ENCODE results near the gene CNNM3. TPM values are rescaled to one million over a fixed set of nuclear protein-coding genes. Genes with fewer than 3 reads are reported as not detected.

Gene CNNM3
- total RNA-seq, 4 donors from 2014 or later, result 21.8 to 27.8 (median 22.9) TPM

DNA sequence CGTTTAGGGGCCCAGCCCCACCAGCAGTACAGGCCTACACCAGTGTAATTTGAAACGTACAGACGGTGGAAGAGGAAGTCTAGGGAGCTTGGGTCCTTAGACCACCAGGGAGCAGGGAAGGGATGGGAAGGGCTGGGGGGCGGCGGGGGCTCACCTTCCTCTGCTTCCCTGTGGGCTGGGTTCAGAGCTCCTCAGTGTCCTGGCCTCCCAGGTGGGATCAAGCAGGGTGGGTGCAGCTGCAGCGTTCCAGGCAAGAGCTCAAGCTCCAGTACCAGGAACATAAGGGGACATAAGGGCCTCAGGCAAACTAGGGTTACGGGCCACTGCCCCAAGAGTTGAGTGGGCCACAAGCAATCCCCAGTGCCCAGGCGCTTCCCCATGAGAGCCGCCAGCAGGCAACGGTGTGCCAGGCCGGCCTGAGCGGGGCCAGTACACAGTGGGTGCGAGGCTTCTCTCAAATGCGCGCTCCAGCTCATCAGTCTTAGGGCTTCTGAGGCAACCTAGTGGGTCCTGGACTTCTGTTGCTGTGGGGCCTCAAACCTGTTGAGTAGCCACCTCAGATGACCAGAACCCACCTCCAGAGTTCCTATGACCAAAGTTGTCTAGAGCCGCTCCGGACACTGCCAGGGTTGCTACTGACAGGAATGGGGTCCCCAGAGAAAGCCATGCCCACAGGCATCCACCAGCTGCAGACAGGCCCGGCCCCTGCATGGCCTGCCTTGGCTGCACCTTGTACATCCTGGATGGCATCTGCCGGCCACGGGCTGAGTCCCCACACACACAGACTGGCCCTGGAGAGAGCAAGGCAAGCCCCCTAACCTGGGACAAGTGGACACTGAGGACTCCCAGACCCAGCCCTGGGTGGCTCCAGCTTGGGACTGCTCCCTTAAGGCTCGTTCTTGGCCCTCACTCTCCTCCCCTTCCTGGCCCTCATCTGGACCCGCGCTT lies 22.6 kb downstream of the CNNM3 start:
- DNase-seq (ENCODE audit: low spot score in 2 of 2), result no peak
- TF ChIP-seq EP300 (IDR thresholded peaks at IDR 0.05) (no peak), POLR2A (IDR thresholded peaks at IDR 0.05) (no peak)
- TF ChIP-seq, protein P1, sequence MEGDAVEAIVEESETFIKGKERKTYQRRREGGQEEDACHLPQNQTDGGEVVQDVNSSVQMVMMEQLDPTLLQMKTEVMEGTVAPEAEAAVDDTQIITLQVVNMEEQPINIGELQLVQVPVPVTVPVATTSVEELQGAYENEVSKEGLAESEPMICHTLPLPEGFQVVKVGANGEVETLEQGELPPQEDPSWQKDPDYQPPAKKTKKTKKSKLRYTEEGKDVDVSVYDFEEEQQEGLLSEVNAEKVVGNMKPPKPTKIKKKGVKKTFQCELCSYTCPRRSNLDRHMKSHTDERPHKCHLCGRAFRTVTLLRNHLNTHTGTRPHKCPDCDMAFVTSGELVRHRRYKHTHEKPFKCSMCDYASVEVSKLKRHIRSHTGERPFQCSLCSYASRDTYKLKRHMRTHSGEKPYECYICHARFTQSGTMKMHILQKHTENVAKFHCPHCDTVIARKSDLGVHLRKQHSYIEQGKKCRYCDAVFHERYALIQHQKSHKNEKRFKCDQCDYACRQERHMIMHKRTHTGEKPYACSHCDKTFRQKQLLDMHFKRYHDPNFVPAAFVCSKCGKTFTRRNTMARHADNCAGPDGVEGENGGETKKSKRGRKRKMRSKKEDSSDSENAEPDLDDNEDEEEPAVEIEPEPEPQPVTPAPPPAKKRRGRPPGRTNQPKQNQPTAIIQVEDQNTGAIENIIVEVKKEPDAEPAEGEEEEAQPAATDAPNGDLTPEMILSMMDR (IDR thresholded peaks at IDR 0.05), result no peak
- H3K36me3 ChIP-seq, result peaks cover 0 to 80% (median 0%) of the 10 kb centered on the region in 3 donors
- H3K27me3 ChIP-seq, result no peaks in the 10 kb centered on the region
- peak overlapping the region in 1 of 4 donors; percentile 4 for H3K4me3 ChIP-seq
- no peaks in the 10 kb centered on the region for H3K9me3 ChIP-seq
- H3K27ac ChIP-seq, result peak overlapping the region in 3 of 4 donors; percentile 2 to 63 (median 50)
- H3K4me1 ChIP-seq, result peaks cover 0 to 14% (median 4%) of the 10 kb centered on the region in 4 donors
- WGBS, 2 donors, result 87 to 90% methylated on average over 21 to 22 of the region's 23 CpGs

DNA sequence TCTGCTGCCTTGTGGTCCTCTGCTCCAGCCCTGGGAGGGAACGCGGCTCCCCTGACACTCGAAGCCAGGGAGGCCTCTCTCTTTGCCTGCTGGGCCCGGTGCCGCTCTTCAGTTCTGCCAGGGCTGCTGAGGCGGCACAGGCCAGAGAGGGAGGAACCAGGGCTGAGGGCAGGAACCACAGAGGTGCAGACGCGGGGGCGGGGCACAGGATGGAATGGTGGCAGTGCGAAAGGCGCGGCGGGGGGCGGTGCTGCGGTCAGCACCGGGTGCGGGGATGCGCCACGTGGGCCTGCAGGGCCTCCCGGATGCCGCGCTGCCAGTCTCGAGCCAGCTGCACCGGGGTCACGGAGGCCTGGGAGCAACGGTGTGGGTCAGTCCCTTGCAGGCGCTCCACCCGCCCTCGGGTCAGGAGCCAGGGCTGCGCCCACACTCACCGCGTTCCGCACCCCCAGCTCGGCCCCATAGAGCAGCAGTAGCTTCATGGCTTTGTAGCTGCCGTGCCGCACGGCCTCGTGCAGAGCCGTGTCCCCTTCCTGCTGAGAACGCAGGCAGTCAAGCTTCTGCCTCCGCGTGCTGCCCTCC lies 23.3 kb downstream of the CNNM3 start:
- peak overlapping the region in 1 of 4 donors; percentile 4 for H3K4me3 ChIP-seq
- DNase-seq (ENCODE audit: low spot score in 2 of 2), result no peak
- 34 to 50% methylated on average over 5 to 18 of the region's 42 CpGs for whole genome bisulfite sequencing, 2 donors
- no peaks in the 10 kb centered on the region for H3K27me3 ChIP-seq
- peaks cover 0 to 78% (median 0%) of the 10 kb centered on the region in 3 donors for H3K36me3 ChIP-seq
- TF ChIP-seq, protein P1 (IDR thresholded peaks at IDR 0.05), result no peak
- TF ChIP-seq POLR2A (IDR thresholded peaks at IDR 0.05) (no peak), EP300 (IDR thresholded peaks at IDR 0.05) (peak in 1 of 2 donors; percentile 25)
- peak overlapping the region in 3 of 4 donors; percentile 2 to 63 (median 50) for H3K27ac ChIP-seq
- H3K9me3 ChIP-seq, result no peaks in the 10 kb centered on the region
- H3K4me1 ChIP-seq, result peaks cover 0 to 13% (median 3%) of the 10 kb centered on the region in 4 donors

DNA sequence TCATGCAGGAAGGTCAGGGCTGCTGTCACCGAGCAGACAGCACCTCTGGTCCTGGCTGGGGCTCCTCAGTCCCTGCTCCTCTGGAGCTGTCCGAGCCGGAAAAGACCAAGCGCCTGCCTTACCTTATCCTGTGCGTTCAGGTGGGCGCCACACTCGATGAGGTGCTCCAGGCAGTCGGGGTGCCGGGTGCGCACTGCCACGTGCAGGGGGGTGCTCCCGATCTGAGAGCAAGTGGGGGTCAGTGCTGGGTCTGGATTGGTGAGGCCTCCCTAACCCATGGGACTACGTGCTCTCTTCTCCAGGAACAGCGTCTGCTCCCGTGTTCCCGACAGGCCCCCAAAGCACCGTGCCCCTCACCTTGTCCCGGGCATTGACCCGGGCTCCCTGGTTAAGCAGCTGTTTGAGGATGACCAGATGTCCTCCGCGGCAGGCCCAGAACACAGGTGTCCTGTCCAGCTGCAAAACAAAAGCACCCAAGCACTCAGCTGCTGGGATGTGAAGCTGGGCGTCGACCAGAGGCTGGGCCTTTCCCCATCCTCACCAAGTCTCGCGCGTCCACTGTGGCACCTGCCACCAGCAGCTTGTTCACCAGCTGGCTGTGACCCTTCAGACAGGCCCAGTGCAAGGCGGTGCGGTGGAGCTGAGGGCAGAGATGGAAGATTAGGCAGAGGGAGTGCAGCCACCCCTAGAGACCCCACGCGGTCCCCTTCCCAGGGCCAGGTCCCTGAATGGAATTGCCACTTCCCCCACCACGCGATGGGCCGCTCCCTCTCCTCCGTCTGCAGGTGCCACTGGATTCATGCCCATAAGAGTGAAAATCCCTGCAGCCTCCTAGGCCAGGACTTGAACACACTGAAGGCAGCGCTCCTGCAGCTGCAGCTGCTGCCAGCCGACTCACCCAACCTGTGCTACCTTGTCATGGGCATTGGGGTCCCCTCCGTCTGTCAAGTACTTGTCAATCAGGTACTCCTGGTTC lies 24.1 kb downstream of the CNNM3 start:
- TF ChIP-seq, protein P1 (IDR thresholded peaks at IDR 0.05), result no peak
- TF ChIP-seq POLR2A (IDR thresholded peaks at IDR 0.05) (no peak), EP300 (IDR thresholded peaks at IDR 0.05) (no peak)
- H3K4me1 ChIP-seq, result peaks cover 0 to 13% (median 3%) of the 10 kb centered on the region in 4 donors
- WGBS, 2 donors, result 81 to 84% methylated on average over 20 to 34 of the region's 37 CpGs
- peak overlapping the region in 2 of 4 donors; percentile 2 to 63 for H3K27ac ChIP-seq
- H3K9me3 ChIP-seq, result no peaks in the 10 kb centered on the region
- no peak overlapping the region for H3K4me3 ChIP-seq
- DNase-seq (ENCODE audit: low spot score in 2 of 2), result no peak
- no peaks in the 10 kb centered on the region for H3K27me3 ChIP-seq
- H3K36me3 ChIP-seq, result peaks cover 0 to 73% (median 0%) of the 10 kb centered on the region in 3 donors

DNA sequence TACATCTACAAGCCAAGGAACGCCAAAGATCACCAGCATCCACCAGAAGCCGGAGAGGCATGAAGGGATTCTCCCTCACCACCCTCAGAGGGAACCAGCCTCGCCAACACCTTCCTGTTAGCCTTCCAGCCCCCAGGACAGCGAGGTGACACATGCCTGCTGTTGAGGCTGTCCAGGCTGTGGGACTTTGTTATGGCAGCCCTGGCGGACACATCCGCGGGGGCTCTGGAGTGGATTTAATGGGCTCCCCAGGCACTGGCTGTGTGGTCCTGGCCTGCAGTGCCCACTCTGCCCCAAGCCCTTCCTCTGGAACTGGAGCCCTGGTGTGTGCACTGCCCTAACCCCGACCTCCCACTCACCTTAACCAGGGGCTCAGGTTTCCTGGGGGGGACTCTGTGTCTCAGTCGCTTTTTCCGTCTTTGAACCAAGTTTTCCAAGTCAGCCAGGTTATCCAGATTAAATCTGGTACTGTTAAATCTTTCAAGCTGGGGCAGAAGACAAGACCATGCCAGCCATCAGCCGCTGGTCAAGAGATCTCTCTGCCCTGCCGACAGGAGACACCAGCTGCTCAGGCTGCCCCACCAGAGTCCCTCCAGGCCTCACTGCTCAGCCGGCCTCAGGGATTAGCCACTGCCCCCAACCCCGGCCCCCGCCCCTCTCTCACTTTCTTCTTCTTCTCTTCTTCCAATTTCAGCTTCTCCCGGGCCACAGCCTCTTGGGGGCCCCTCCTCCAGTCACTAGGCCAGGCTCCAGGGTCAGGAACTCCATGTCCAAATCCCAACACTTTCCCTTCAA lies 25.8 kb downstream of the CNNM3 start:
- H3K27me3 ChIP-seq, result no peaks in the 10 kb centered on the region
- peaks cover 0 to 72% (median 0%) of the 10 kb centered on the region in 3 donors for H3K36me3 ChIP-seq
- peaks cover 0 to 13% (median 3%) of the 10 kb centered on the region in 4 donors for H3K4me1 ChIP-seq
- TF ChIP-seq POLR2A (IDR thresholded peaks at IDR 0.05) (no peak), EP300 (IDR thresholded peaks at IDR 0.05) (no peak)
- TF ChIP-seq, protein P1 (IDR thresholded peaks at IDR 0.05), result no peak
- H3K4me3 ChIP-seq, result no peak overlapping the region
- peak overlapping the region in 1 of 4 donors; percentile 24 for H3K27ac ChIP-seq
- DNase-seq (ENCODE audit: low spot score in 2 of 2), result no peak
- no peaks in the 10 kb centered on the region for H3K9me3 ChIP-seq
- WGBS, 2 donors, result 80% methylated on average over 16 of the region's 16 CpGs
